ENCODE data around the gene SLC35E2B. TPM values are rescaled to one million over a fixed set of nuclear protein-coding genes. Genes with fewer than 3 reads are reported as not detected.
A peak's percentile ranks its signal among the peaks of the same experiment; 100 is the strongest.

Gene SLC35E2B
- polyA plus RNA-seq, 5 donors, result 60.4 to 95.1 (median 90.0) TPM

DNA sequence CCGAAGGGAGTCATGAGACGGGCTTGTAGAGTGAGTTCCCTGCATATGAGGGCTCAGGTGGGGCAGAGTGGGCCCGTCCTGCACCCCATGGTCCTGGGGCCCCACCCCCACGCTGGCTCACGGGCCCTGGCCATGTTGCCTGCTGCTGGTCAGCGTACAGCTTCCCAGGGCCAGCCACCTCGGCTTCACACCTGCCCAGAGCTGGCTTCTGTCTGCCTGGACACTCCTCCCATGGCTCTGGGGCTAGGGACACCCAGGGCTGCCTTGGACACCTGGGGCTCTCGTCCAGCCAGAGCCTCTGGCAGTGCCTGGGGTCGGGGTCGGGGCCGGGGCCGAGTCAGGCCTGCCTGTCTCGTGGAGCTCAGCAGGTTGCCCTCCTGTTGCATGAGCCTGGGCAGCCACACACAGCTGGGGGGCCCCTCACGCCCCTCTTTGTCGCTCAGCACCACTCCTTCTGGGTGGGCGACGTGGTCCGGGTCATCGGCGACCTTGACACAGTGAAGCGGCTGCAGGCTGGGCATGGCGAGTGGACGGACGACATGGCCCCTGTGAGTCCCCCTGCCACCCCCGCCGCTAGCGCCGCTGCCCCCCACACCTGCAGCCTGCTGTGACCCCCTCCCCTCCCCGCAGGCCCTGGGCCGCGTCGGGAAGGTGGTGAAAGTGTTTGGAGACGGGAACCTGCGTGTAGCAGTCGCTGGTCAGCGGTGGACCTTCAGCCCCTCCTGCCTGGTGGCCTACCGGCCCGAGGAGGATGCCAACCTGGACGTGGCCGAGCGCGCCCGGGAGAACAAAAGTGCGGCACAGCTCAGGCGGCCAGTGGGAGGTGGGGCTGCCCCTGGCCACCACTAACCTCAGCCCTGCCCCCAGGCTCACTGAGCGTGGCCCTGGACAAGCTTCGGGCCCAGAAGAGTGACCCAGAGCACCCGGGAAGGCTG, 66.1 kb downstream of the SLC35E2B start:
- no peak for DNase-seq

DNA sequence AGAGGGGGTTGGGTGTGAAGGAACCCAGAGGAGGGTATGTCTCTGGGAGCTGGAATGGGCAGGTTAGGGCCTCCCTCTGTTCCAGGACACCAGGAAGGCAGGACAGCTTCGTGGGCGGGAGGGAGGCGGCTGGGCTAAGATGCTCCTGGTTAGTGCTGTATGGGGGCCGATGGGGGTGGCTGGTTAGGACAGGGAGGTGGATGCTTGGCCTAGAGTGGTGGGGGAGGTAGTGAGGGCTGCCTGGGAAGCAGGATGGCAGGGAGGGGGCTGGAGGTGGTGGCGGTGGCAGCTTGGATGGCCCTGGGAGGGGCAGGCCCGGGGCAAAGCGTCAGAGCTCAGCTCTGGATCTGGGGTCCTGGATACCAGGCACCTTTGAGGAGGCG, 66.8 kb downstream of the SLC35E2B start:
- DNase-seq, result no peak

- DNase-seq, result no peak
Observed at GRCh38 chr1:1625404-1625775, 67.2 kb downstream of the SLC35E2B start.

DNA sequence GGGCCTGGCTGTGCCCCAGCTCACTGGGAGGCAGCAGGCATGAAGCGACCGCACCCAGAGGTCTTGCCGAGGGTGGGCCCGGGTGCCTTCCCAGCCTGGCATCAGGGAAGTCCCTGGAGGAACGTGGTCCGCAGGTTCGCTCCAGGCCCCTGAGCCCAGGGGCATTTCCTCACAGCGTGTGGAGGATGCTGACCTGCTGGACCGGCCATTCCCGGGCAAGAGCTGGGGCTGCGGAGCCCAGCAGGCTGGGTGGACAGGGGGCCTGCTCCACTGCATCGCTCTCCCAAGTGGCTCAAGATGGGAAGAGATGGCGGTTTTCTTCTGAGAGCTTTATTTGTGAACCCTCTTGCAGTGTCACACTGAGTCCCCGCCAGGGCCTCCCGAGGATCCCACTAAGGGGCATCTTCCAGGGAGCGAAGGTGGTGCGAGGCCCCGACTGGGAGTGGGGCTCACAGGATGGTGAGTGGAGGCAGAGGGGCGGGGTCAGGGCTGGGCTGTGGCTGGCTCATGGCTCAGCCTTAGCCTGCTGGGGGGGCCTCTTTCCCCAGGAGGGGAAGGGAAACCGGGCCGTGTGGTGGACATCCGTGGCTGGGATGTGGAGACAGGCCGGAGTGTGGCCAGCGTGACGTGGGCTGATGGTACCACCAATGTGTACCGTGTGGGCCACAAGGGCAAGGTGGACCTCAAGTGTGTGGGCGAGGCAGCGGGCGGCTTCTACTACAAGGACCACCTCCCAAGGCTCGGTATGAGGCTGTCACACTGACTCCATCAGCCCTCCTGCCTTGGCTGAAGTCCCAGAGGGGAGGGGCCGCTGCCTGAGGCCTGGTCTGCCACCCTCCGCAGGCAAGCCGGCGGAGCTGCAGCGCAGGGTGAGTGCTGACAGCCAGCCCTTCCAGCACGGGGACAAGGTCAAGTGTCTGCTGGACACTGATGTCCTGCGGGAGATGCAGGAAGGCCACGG, 67.9 kb downstream of the SLC35E2B start:
- no peak for DNase-seq

- no peak for DNase-seq
Observed at GRCh38 chr1:1623631-1624442, 68.8 kb downstream of the SLC35E2B start.

DNA sequence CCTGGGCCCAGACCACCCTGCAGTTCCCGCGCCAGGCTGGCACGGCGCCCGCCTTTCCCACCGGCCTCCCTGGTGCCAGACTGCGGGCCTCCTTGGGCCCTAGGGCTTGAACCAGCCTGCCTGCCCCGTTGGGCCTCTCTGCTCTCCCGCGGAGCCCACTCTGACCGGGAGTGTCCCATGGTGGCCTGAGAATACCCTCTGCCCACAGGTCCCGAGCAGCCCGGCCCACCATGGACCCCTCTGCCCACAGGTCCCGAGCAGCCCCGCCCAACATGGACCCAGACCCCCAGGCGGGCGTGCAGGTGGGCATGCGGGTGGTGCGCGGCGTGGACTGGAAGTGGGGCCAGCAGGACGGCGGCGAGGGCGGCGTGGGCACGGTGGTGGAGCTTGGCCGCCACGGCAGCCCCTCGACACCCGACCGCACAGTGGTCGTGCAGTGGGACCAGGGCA, 69.4 kb downstream of the SLC35E2B start:
- DNase-seq, result no peak

- no peak for DNase-seq
Observed at GRCh38 chr1:1622788-1623094, 69.9 kb downstream of the SLC35E2B start.

DNA sequence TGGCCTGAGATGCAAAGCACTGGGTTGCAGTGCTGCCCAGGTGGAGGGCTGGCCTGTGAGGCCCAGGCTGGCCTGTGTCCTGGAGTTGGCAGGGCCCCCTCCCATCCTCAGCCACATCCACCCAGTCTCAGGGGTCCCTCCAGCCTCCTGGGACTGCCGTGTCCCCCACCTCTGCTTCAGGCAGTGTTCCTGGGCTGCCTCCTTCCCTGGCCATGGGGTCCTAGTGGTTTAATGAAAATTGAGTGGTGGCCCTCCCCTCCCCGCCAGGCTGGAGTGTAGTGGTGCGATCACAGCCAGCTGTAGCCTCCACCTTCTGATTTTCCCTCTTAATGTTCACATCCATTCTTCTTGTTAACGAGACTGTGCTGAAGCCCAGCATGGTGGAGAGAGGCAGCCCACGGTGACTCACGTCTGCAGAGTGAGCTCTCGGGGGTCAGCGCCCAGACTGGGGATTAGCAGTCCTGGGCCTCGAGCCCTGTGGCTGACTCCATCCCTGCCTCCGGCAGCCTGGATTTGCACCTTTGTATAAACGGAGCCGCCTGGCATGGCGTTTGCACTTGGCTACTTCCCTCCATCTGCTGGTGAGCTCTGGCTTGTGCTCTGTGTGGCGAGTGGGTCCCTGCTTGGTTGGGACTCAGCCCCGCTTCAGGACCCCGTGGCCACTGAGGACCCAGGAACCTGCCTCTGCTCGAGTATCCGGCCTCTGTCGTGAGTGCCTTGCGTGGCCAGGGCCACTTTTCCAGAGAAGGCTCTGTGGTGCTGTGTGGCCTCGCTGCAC, 70.4 kb downstream of the SLC35E2B start:
- no peak for DNase-seq

GRCh38 chr1:1621173-1622009, 71.2 kb downstream of the SLC35E2B start:
- DNase-seq, result no peak

DNA sequence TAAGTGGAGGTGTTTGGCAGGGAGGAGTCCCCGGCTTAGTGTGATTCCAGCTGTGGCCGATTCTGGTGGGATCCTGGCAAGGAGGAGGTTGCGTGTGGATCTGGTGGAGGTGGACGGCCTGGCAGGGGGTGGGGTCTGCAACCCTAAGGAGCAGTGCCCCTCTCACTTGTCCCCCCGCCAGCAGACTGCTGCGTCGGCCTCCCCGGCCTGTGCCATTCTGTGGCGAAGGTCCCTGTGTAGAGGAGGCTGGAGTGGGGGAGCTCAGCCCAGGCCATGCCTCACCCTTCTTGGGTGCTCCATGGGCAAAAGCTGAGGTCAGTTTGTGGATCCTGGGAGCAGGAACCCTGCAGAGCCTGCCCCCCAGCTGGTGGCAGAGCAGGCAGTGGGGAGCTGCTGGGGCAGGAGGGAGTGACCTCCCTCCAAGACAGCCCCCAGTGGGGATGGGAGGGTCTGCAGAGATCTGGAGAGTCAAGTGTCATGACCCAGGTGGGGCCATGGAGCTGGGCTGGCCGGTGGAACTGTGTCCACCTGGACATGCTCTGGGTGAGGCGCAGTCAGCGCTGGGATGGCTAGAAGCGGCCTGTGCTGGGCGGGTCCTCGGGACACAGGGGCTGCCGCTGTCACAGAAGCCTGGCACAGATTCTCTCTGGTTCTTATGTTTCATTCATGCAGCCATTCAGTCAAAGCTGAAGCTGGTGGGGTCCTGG, 72.0 kb downstream of the SLC35E2B start:
- no peak for DNase-seq

DNA sequence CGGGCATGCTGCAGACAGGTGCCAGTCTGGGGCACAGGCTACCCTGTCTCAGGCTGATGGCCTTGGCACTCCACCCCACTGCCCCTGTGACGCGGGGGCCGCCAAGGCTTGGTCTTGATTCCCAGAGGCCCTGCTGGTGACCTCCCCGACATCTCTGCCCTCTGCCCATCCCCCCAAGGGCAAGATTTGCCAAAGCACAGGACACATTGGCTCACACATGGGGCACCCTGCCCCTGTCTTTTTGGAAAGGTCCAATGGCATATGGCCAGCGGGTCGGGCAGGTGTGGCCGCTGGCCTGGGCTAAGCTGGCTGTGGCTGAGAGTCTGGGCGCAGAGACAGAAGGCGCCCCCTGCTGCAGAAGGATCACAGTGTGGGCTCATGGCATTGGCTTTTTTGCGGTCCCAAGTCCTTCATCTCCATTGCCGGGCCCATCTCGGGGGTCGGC, 72.7 kb downstream of the SLC35E2B start:
- DNase-seq, result no peak

- DNase-seq, result no peak
Observed at GRCh38 chr1:1618396-1619068, 74.1 kb downstream of the SLC35E2B start.

DNA sequence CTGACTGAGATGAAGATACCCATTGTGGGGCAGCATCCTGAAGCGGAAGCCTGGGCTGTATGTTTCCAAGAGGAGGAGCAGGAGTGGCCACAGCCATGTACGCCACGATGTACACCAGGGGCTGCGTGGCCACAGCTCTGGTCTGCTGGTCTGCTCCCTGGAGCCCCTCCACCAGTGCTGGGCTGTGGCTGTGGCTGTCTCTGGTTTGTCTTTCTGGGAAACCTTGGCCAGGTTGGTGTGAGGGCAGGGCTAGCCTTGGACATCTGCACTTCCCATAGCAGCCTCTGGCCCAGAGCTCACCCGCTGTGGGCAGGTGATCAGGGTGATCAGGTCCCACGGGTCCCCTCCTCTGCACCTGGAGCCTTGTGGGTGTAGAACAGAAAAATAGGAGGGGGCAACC, 74.7 kb downstream of the SLC35E2B start:
- no peak for DNase-seq

GRCh38 chr1:1617516-1617915, 75.1 kb downstream of the SLC35E2B start:
- DNase-seq, result no peak

- no peak for DNase-seq
Observed at GRCh38 chr1:1616838-1617237, 75.8 kb downstream of the SLC35E2B start.

DNA sequence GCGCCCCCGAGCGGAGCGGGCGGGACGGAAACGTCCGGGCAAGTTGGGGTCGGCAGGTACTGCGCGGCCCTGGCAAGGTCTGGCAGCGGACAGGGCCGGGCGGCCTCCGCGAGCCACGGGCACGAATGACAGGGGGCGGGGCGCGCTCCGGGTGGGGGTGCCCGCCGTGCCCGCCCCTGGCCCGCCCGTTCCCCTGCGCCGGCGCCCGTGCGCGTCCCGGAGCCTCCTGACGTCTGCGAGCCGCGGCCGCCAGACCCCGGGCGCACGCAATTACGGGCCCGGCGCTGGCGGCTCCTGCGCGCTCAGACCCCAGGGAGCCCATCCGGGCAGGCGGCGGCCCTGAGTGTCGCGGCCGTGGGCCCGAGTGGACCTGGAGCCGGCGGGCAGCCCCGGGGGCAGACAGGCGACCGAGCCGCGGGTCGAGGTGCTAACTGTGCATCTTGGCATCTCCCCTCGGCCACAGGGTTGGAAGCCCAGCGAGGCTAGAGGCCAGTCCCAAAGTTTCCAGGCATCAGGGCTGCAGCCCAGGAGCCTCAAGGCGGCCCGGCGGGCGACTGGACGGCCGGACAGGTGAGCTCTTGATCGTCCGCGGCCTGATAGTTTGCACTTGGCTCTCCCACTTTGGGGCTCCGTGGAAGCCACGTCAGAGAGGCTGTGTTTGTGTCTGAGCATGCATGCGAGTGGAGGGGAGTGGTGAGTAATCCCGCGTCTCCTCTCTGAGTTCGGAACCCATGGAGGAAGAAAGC, 76.4 kb downstream of the SLC35E2B start:
- DNase-seq, result no peak

GRCh38 chr1:1615256-1616044, 77.1 kb downstream of the SLC35E2B start, which contains the start of gene MIB2:
Gene MIB2, plus strand, starts transcription at chr1:1615500. Its CDS starts 7,953 bp downstream, at chr1:1623453.
- DNase-seq, result peak; percentile 94 to 96
